Ishikawa (cell line): ENCODE results near the gene CFAP107.

ENCODE experiments used
- CEBPB ChIP-seq: IDR thresholded peaks from 2 replicates; pipeline ENCODE4 v1.6.1; 2012
- CREB1 ChIP-seq: IDR thresholded peaks from 2 replicates; pipeline ENCODE4 v1.6.1; 2012; ENCODE audit warnings: low read depth
- EP300 ChIP-seq: IDR thresholded peaks from 2 replicates; pipeline ENCODE4 v1.6.1; 2012; ENCODE audit warnings: borderline replicate concordance
- MAX ChIP-seq: IDR thresholded peaks from 2 replicates; pipeline ENCODE4 v1.6.1; 2012
- RAD21 ChIP-seq: IDR thresholded peaks from 2 replicates; pipeline ENCODE4 v1.6.1; 2012; ENCODE audit warnings: low read depth
- TAF1 ChIP-seq: IDR thresholded peaks from 2 replicates; pipeline ENCODE4 v1.6.1; 2012; ENCODE audit warnings: low read depth, mild to moderate bottlenecking
- ZBTB7A ChIP-seq: IDR thresholded peaks from 2 replicates; pipeline ENCODE4 v1.6.1; 2012; ENCODE audit warnings: low read depth
- TF ChIP-seq, protein P1 (sequence below): IDR thresholded peaks from 2 replicates; pipeline ENCODE4 v1.6.1; 2012; ENCODE audit warnings: low read depth, mild to moderate bottlenecking

DNA sequence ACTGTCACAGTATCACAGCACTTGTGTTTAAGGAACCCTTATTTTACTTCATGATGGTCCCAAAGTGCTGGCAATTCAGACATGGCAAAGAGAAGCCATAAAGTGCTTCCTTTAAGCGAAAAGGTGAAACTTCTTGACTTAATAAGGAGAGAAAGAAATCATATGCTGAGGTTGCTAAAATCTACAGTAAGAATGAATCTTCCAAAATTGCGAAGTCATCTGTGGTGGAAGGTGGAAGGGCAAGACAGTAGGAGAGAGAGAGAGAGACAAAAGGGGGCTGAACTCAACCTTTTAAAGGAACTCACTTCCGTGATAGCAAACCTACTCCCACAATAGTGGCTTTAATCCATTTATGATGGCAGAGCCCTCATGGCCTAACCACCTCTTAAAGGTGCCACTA lies 49.3 kb upstream of the CFAP107 start:
- no peak for TF ChIP-seq MAX
- TF ChIP-seq EP300: no peak
- no peak for TF ChIP-seq CEBPB
- TF ChIP-seq, protein P1, sequence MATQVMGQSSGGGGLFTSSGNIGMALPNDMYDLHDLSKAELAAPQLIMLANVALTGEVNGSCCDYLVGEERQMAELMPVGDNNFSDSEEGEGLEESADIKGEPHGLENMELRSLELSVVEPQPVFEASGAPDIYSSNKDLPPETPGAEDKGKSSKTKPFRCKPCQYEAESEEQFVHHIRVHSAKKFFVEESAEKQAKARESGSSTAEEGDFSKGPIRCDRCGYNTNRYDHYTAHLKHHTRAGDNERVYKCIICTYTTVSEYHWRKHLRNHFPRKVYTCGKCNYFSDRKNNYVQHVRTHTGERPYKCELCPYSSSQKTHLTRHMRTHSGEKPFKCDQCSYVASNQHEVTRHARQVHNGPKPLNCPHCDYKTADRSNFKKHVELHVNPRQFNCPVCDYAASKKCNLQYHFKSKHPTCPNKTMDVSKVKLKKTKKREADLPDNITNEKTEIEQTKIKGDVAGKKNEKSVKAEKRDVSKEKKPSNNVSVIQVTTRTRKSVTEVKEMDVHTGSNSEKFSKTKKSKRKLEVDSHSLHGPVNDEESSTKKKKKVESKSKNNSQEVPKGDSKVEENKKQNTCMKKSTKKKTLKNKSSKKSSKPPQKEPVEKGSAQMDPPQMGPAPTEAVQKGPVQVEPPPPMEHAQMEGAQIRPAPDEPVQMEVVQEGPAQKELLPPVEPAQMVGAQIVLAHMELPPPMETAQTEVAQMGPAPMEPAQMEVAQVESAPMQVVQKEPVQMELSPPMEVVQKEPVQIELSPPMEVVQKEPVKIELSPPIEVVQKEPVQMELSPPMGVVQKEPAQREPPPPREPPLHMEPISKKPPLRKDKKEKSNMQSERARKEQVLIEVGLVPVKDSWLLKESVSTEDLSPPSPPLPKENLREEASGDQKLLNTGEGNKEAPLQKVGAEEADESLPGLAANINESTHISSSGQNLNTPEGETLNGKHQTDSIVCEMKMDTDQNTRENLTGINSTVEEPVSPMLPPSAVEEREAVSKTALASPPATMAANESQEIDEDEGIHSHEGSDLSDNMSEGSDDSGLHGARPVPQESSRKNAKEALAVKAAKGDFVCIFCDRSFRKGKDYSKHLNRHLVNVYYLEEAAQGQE: no peak
- TF ChIP-seq ZBTB7A: no peak
- no peak for TF ChIP-seq RAD21
- TF ChIP-seq TAF1: no peak
- TF ChIP-seq CREB1: no peak
